HG03039 (cell line): ENCODE measurements around the gene CDV3.
A peak's percentile ranks its signal among the peaks of the same experiment; 100 is the strongest.

Experiments used
- ATAC-seq: cut with Tn5 transposase; IDR thresholded peaks from one replicate; pipeline ENCODE4 v1.9.1; 2021; ENCODE audit warnings: mild to moderate bottlenecking, moderate library complexity; ENCODE audit not compliant: unreplicated experiment

CDV3 gene

DNA sequence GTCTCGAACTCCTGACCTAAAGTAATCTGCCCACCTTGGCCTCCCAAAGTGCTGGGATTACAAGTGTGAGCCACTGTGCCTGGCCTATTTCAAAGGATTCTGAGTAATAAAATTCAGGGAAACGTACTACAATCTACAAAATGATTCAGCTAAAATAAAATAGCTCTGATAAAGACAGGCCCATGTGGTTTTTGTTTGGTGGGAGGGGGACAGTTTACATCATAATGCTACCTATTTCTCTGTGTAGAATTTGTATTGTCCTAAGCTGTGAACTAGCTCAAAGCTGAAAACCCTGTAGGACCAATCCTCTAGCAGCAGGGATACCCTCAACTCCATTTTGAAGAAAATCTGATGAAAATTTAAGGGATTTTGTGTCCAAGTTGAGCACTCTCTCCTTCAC, 25.8 kb downstream of the CDV3 start:
- ATAC-seq: no peak

GRCh38 chr3:133600572-133601081, 27.1 kb downstream of the CDV3 start:
- no peak for ATAC-seq

DNA sequence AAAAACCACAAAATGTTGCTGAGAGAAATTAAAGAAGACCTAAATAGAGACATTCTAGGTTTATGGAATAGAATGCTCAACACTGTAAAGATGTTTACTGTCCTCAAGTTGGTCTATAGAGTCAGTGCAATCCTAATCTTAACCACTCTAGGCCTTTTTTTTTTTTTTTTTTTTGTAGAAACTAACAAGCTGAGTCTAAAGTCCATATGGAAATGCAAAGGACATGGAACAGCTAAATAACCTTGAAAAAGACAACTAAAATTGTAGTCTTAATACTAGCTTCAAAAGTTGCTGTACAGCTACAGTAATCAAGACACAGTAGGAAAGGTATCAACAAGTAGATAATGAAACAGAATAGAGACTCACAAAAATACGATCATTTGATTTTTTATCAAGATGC, 32.9 kb downstream of the CDV3 start:
- no peak for ATAC-seq

DNA sequence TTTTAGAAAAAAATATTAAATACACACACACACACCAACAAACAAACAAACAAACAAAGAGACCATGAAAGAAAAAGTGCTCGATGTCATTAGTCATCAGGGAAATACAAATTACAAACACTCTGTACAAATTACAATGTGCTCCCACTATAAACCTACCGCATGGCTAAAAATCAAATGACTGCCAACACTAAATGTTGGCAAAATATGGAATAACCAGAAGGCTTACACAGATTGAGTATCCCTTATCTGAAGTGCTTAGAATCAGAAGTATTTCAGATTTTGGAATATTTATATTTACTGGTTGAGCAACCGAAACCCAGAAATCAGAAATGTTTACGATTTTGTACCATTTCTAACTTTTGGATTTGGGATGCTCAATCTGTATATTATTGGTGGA, 33.4 kb downstream of the CDV3 start:
- no peak for ATAC-seq

- no peak for ATAC-seq
Observed at GRCh38 chr3:133607816-133608215, 34.3 kb downstream of the CDV3 start.

- no peak for ATAC-seq
Observed at GRCh38 chr3:133608388-133608787, 34.9 kb downstream of the CDV3 start.

GRCh38 chr3:133610031-133610430, 36.5 kb downstream of the CDV3 start:
- ATAC-seq: no peak

GRCh38 chr3:133611534-133611933, 38.0 kb downstream of the CDV3 start:
- ATAC-seq: no peak

GRCh38 chr3:133620066-133620784, 46.7 kb downstream of the CDV3 start:
- ATAC-seq: peak; percentile 99

DNA sequence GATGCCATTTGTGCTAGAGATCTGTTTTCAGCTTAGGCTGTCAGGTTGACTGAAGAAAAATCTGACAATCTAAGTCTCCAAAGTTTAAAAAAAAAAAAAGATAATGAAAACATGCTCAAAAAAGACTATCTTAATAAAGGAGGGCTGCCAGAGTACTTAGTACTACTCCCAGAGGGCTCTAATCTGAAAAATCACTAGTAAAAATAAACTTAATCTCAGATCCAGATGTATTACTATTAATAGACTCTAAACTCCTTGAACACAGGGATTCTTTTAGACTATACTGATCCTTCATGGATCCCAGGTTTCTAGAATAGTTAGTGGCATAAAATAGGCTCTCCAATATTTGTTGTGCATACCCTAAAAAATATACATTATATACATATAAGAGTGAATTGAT, 54.3 kb downstream of the CDV3 start:
- no peak for ATAC-seq

- no peak for ATAC-seq
Observed at GRCh38 chr3:133629146-133629545, 55.7 kb downstream of the CDV3 start.

DNA sequence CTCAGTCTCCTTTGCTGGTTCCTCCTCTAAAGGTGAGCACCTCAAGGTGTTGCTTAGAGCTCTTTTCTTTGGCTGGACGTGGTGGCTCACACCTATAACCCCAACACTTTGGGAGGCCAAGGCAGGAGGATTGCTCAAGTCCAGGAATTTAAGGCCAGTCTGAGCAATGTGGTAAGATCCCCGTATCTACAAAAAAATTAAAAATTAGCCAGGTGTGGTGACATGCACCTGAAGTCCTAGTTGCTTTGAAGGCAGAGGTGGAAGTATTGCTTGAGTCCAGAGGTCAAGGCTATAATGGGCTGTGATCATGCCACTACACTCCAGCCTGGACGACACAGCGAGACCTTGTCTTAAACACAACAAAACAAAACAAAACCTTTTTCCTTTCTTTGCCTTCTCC, 60.0 kb downstream of the CDV3 start:
- no peak for ATAC-seq
